Adrenal gland (tissue), 5 donors: ENCODE results near the gene SGIP1.

Experiments
- POLR2A ChIP-seq, 2 donors: fragments of 450-650 bp; IDR thresholded peaks; one replicate each; pipeline ENCODE4 v1.6.1; 2017; ENCODE audit warnings: antibody characterized with exemption in 2 of 2, mild to moderate bottlenecking in 2 of 2, moderate library complexity in 1 of 2
- TF ChIP-seq, protein P1 (sequence below), 6 experiments: fragments of 450-650 bp in 4 of 6; fragments of 200-600 bp in 2 of 6; sonication (generic) in 1 of 6; IDR thresholded peaks; 1 replicate in 5 of 6; 2 replicates in 1 of 6; pipeline versions ENCODE4 v1.5.1 to v1.8.0; 2016 to 2021; ENCODE audit warnings: antibody characterized with exemption in 6 of 6, mild to moderate bottlenecking in 2 of 6, moderate library complexity in 1 of 6
- donor health status: DM: no; HTN: no; CAD: no.

GRCh38 chr1:66641891-66642473 lies 108.0 kb downstream of the SGIP1 start:
- TF ChIP-seq, protein P1, sequence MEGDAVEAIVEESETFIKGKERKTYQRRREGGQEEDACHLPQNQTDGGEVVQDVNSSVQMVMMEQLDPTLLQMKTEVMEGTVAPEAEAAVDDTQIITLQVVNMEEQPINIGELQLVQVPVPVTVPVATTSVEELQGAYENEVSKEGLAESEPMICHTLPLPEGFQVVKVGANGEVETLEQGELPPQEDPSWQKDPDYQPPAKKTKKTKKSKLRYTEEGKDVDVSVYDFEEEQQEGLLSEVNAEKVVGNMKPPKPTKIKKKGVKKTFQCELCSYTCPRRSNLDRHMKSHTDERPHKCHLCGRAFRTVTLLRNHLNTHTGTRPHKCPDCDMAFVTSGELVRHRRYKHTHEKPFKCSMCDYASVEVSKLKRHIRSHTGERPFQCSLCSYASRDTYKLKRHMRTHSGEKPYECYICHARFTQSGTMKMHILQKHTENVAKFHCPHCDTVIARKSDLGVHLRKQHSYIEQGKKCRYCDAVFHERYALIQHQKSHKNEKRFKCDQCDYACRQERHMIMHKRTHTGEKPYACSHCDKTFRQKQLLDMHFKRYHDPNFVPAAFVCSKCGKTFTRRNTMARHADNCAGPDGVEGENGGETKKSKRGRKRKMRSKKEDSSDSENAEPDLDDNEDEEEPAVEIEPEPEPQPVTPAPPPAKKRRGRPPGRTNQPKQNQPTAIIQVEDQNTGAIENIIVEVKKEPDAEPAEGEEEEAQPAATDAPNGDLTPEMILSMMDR (IDR thresholded peaks at IDR 0.05) = no peak
- TF ChIP-seq POLR2A (IDR thresholded peaks at IDR 0.05) = no peak
